HuH-7 (cell line): Measurements from ENCODE around the gene MTERF4.
"Not testable (repeated sequence)": the region's sequence is repeated elsewhere in the genome, so short reads cannot be mapped to it uniquely, and the experiment has no call there.

Experiments used
- DNase-seq: peaks from one replicate; pipeline ENCODE4 v3.0.0; 2011; ENCODE audit warnings: low spot score

The MTERF4 gene

GRCh38 chr2:241110607-241111439 lies 8.7 kb upstream of the MTERF4 start:
- DNase-seq = no peak

- DNase-seq = no peak
Observed at GRCh38 chr2:241110089-241110606, 8.1 kb upstream of the MTERF4 start.

GRCh38 chr2:241109210-241110088 lies 7.4 kb upstream of the MTERF4 start:
- no peak for DNase-seq

GRCh38 chr2:241108271-241109209 lies 6.5 kb upstream of the MTERF4 start:
- no peak for DNase-seq

- DNase-seq = no peak
Observed at GRCh38 chr2:241107031-241107783, 5.1 kb upstream of the MTERF4 start.

- DNase-seq = no peak
Observed at GRCh38 chr2:241105641-241106040, 3.6 kb upstream of the MTERF4 start.

- not testable (repeated sequence) for DNase-seq
Observed at GRCh38 chr2:241104611-241105010, 2.5 kb upstream of the MTERF4 start.

GRCh38 chr2:241103176-241103595 lies 1.1 kb upstream of the MTERF4 start:
- no peak for DNase-seq

GRCh38 chr2:241099246-241099645 lies 2.8 kb downstream of the MTERF4 start:
- DNase-seq = no peak

- DNase-seq = no peak
Observed at GRCh38 chr2:241096979-241097378, 5.1 kb downstream of the MTERF4 start.

- DNase-seq = no peak
Observed at GRCh38 chr2:241095594-241096290, 6.3 kb downstream of the MTERF4 start.

GRCh38 chr2:241094924-241095420 lies 7.1 kb downstream of the MTERF4 start:
- DNase-seq = no peak

- no peak for DNase-seq
Observed at GRCh38 chr2:241094172-241094571, 7.9 kb downstream of the MTERF4 start.

- DNase-seq = not testable (repeated sequence)
Observed at GRCh38 chr2:241093133-241093781, 8.8 kb downstream of the MTERF4 start.

- DNase-seq = no peak
Observed at GRCh38 chr2:241092677-241093076, 9.4 kb downstream of the MTERF4 start.

GRCh38 chr2:241091734-241092445 lies 10.2 kb downstream of the MTERF4 start:
- no peak for DNase-seq

GRCh38 chr2:241091201-241091600 lies 10.9 kb downstream of the MTERF4 start:
- DNase-seq = no peak

- DNase-seq = no peak
Observed at GRCh38 chr2:241088791-241089732, 13.0 kb downstream of the MTERF4 start.
